B cell (primary cell): ENCODE results near the gene OR51D1. TPM values are rescaled to one million over a fixed set of nuclear protein-coding genes. Genes with fewer than 3 reads are reported as not detected.

Experiments
- ATAC-seq: fragments of 200-7000 bp; cut with Tn5 transposase; one replicate; pipeline ENCODE4 v1.10.0; 2021; ENCODE audit warnings: low read depth, mild to moderate bottlenecking, moderate number of reproducible peaks, moderate library complexity
- CTCF ChIA-PET: fragments of 350-600 bp; sonication (Branson Sonifier 250); formaldehyde crosslinking; loops from one replicate; lab custom pipeline; 2021; ENCODE audit warnings: antibody characterized with exemption, inconsistent platforms; lab: Charles Lee
- POLR2A ChIA-PET: fragments of 350-600 bp; sonication (Branson Sonifier 250); formaldehyde crosslinking; loops from one replicate; lab custom pipeline; 2021; ENCODE audit warnings: antibody characterized with exemption; lab: Charles Lee
- DNase-seq: peaks from one replicate; pipeline ENCODE4 v3.0.0; 2013
- H2AFZ ChIP-seq: 2 replicates; pipeline ENCODE4 v1.6.1; 2012; ENCODE audit warnings: mild to moderate bottlenecking, low read depth, low read length; ENCODE audit not compliant: insufficient read depth, poor library complexity, severe bottlenecking
- H3K27ac ChIP-seq, 2 donors: 1 replicate in 1 of 2; 2 replicates in 1 of 2; pipeline ENCODE4 v1.5.1; 2012 to 2013; ENCODE audit warnings: low read length in 2 of 2, mild to moderate bottlenecking in 2 of 2, moderate library complexity in 1 of 2
- H3K27me3 ChIP-seq, 4 experiments: fragments of 200-600 bp in 1 of 4; sonication (generic) in 1 of 4; replicated peaks in 1 of 4; 1 replicate in 2 of 4; 2 replicates in 2 of 4; pipeline versions ENCODE4 v1.6.1 to v1.7.0; 2013 to 2016; ENCODE audit warnings: low read length in 3 of 4, mild to moderate bottlenecking in 2 of 4, mixed read lengths in 1 of 4, moderate library complexity in 1 of 4; ENCODE audit not compliant: insufficient read depth in 4 of 4, control insufficient read depth in 3 of 4; ENCODE audit errors: control extremely low read depth in 1 of 4
- H3K36me3 ChIP-seq, 2 experiments: replicated peaks in 1 of 2; 1 replicate in 1 of 2; 2 replicates in 1 of 2; pipeline versions ENCODE4 v1.6.1 to v1.7.1; 2013; ENCODE audit warnings: low read length in 1 of 2; ENCODE audit not compliant: insufficient read depth in 2 of 2, control insufficient read depth in 1 of 2; ENCODE audit errors: control extremely low read depth in 1 of 2, extremely low read depth in 1 of 2
- H3K4me1 ChIP-seq, 2 donors: fragments of 200-600 bp in 1 of 2; sonication (generic) in 1 of 2; 1 replicate in 1 of 2; 2 replicates in 1 of 2; pipeline versions ENCODE4 v1.5.1 to v1.6.1; 2013 to 2017; ENCODE audit warnings: low read length in 2 of 2; ENCODE audit not compliant: control insufficient read depth in 2 of 2, insufficient read depth in 2 of 2
- H3K4me2 ChIP-seq: replicated peaks from 2 replicates; pipeline ENCODE3; 2012; ENCODE audit warnings: mild to moderate bottlenecking, low read depth, low read length; ENCODE audit not compliant: poor library complexity, severe bottlenecking
- H3K4me3 ChIP-seq, 5 experiments: fragments of 200-600 bp in 1 of 5; sonication (generic) in 1 of 5; 1 replicate in 3 of 5; 2 replicates in 2 of 5; pipeline versions ENCODE4 v1.5.1 to v1.7.0; 2011 to 2016; ENCODE audit warnings: low read length in 4 of 5, mild to moderate bottlenecking in 4 of 5, low read depth in 2 of 5, control low read depth in 1 of 5, moderate library complexity in 1 of 5; ENCODE audit not compliant: insufficient read depth in 1 of 5; ENCODE audit errors: control extremely low read depth in 1 of 5, extremely low read depth in 1 of 5
- H3K79me2 ChIP-seq: fragments of 200-600 bp; sonication (generic); one replicate; pipeline ENCODE4 v1.6.0; 2016; ENCODE audit warnings: low read length; ENCODE audit not compliant: control insufficient read depth, insufficient read depth
- H3K9ac ChIP-seq: fragments of 200-600 bp; sonication (generic); 2 replicates; pipeline ENCODE4 v1.6.1; 2017; ENCODE audit warnings: mild to moderate bottlenecking, low read length, moderate library complexity
- H3K9me3 ChIP-seq, 3 donors: one replicate each; pipeline versions ENCODE4 v1.6.1 to v1.7.1; 2013; ENCODE audit warnings: low read length in 2 of 3; ENCODE audit not compliant: control insufficient read depth in 2 of 3, insufficient read depth in 1 of 3; ENCODE audit errors: control extremely low read depth in 1 of 3
- H4K20me1 ChIP-seq: 2 replicates; pipeline ENCODE4 v1.6.0; 2012; ENCODE audit warnings: mild to moderate bottlenecking, low read length; ENCODE audit not compliant: insufficient read depth, control insufficient read depth, poor library complexity, severe bottlenecking
- H3K27ac Mint-ChIP-seq: one replicate; pipeline ENCODE4 v1.8.0; 2021; ENCODE audit warnings: mixed read lengths
- H3K27me3 Mint-ChIP-seq: one replicate; pipeline ENCODE4 v1.8.0; 2021; ENCODE audit warnings: mixed read lengths
- H3K4me1 Mint-ChIP-seq: one replicate; pipeline ENCODE4 v1.8.0; 2021; ENCODE audit warnings: mixed read lengths
- H3K4me3 Mint-ChIP-seq: one replicate; pipeline ENCODE4 v1.8.0; 2021; ENCODE audit warnings: mixed read lengths
- H3K9me3 Mint-ChIP-seq: one replicate; pipeline ENCODE4 v1.8.0; 2022; ENCODE audit warnings: mixed read lengths; ENCODE audit not compliant: insufficient read depth
- EZH2 ChIP-seq: IDR thresholded peaks from 2 replicates; pipeline ENCODE4 v1.6.1; 2012; ENCODE audit warnings: borderline replicate concordance, low read depth, mild to moderate bottlenecking, moderate library complexity, low read length; ENCODE audit not compliant: insufficient read depth, poor library complexity, severe bottlenecking
- WGBS: methylation state at CpG from one replicate; pipeline ENCODE4 v1.1.5; 2013; ENCODE audit warnings: missing lambda C conversion rate; ENCODE audit not compliant: insufficient coverage; 5-methylcytosine and 5-hydroxymethylcytosine counted together
- intact Hi-C: fragments of 100-400 bp; cut with micrococcal nuclease; formaldehyde crosslinking; loops from one replicate; pipeline ENCODE4 v1.10.0; 2022
- polyA plus RNA-seq: library from polyadenylated mRNA; depleted of rRNA; stranded (reverse); fragments of >200 nt; gene quantifications from 2 replicates; pipeline ENCODE4 v1.2.3, GENCODE V29; 2012
- total RNA-seq, 2 donors: library from RNA; stranded (reverse); fragments of 120-200 nt in 1 of 2; gene quantifications; 1 replicate in 1 of 2; 2 replicates in 1 of 2; pipeline versions ENCODE4 v1.2.3 to v1.2.4, GENCODE V29; 2013 to 2022
- TF ChIP-seq, protein P1 (sequence below): fragments of 200-600 bp; IDR thresholded peaks from one replicate; pipeline ENCODE4 v1.8.0; 2022; ENCODE audit warnings: antibody characterized with exemption, mild to moderate bottlenecking

Gene OR51D1
- total and polyA plus RNA-seq, 2 donors (not counting 1 experiment from before 2014, with no cell fraction given) = not detected

DNA sequence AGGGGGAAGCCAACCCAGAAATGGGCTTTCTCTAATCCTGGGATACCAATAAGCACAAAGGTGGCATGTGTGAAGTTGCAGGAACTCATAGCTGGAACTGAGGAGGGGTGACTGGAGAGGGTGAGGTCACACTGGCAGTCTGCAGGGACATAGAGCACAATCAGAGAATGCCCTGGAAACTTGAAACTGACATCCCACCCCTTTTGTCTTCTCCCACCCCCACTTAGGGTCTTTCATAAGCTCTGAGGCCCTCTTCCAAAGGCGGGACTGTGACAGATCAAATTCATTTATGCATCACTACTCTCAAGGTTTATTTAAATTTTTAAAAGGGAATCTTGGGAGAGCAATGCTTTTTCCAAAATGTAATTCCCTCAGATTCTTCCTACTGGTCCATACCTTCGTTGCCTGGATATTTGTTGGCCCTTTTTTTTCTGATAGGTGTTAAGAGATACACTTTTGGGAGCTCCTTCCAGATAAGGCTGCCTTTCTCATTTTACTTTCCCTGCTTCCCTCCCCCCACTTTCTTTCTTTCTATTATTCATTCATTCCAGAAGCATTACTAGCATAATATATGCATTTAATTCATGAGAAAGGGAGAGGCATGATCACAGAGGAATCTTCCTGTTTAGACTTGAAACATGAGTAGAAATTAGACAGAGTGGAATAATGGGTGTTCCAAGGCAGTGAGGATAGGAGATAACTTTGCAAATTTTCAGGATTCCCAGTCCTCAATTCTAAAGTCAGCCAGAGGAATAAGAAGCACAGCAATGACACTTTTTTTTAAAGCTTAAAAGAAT, 45.5 kb downstream of the OR51D1 start:
- Histone ChIP-seq H3K4me2 (no peak overlapping the region), H3K27ac (no peak overlapping the region), H3K4me3 (no peak overlapping the region), H3K9me3 (peaks cover 0 to 3% (median 0%) of the 10 kb centered on the region in 3 donors), H3K79me2 (no peaks in the 10 kb centered on the region), H3K27me3 (peaks cover 0 to 3% (median 1%) of the 10 kb centered on the region in 4 experiments), H3K9ac (no peak overlapping the region), H3K4me1 (no peaks in the 10 kb centered on the region), H4K20me1 (no peaks in the 10 kb centered on the region), H2AFZ (no peak overlapping the region), H3K36me3 (no peaks in the 10 kb centered on the region)
- H3K9me3 Mint-ChIP-seq = no peaks in the 10 kb centered on the region
- DNase-seq = no peak
- H3K27ac Mint-ChIP-seq = no peak overlapping the region
- ATAC-seq = no peak
- H3K27me3 Mint-ChIP-seq = peaks cover 8% of the 10 kb centered on the region
- POLR2A ChIA-PET = no interaction called here
- no CpG with 5 or more reads among the region's 2 CpGs for WGBS
- CTCF ChIA-PET = interaction anchor here (0.8 kb wide), 1 partner anchor 45 kb away, joined by 3 read pairs; the partner anchor contains the start of gene OR51D1
- TF ChIP-seq, protein P1, sequence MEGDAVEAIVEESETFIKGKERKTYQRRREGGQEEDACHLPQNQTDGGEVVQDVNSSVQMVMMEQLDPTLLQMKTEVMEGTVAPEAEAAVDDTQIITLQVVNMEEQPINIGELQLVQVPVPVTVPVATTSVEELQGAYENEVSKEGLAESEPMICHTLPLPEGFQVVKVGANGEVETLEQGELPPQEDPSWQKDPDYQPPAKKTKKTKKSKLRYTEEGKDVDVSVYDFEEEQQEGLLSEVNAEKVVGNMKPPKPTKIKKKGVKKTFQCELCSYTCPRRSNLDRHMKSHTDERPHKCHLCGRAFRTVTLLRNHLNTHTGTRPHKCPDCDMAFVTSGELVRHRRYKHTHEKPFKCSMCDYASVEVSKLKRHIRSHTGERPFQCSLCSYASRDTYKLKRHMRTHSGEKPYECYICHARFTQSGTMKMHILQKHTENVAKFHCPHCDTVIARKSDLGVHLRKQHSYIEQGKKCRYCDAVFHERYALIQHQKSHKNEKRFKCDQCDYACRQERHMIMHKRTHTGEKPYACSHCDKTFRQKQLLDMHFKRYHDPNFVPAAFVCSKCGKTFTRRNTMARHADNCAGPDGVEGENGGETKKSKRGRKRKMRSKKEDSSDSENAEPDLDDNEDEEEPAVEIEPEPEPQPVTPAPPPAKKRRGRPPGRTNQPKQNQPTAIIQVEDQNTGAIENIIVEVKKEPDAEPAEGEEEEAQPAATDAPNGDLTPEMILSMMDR = no peak
- TF ChIP-seq EZH2 = no peak
- H3K4me3 Mint-ChIP-seq = no peak overlapping the region
- no peaks in the 10 kb centered on the region for H3K4me1 Mint-ChIP-seq
- intact Hi-C loops = no loop called here

DNA sequence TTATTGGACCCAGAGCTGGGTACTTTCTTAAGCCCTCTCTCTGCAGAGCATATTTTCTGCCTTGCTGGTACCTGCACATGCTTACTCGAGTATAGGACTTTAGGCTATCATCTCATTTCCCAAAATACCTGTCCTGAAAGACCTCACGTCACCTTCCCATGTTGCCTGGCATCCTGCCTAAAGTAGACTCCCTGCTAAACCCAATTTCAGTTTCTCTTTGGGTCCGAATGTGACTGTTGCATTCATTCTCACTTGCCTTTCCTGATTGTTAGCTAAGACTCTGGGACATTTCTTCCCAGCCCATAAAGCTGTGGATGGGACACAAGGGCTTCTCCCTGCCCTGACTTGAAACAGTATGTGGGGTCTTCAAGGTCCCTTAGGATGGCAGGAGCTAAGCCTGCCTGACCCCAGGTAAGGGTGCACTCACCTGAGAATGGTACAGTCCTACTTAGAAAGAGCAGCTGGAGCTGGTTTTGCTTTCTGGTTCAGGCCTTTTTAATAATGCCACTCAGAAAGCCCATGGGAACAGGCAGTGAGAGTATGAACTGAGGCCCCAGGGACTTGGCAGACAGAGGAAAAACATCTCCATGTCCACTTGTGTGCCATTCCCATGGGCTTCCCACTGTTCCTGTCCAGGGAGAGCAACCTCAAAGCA, 47.5 kb downstream of the OR51D1 start:
- POLR2A ChIA-PET = no interaction called here
- H3K4me2 ChIP-seq = no peak overlapping the region

More for the DNA sequence above, 47.5 kb downstream of the OR51D1 start:
- ATAC-seq = no peak
- Mint-ChIP-seq H3K4me1 (no peaks in the 10 kb centered on the region), H3K27me3 (peaks cover 8% of the 10 kb centered on the region), H3K27ac (no peak overlapping the region), H3K4me3 (no peak overlapping the region), H3K9me3 (no peaks in the 10 kb centered on the region)
- Histone ChIP-seq H3K36me3 (no peaks in the 10 kb centered on the region), H3K4me1 (no peaks in the 10 kb centered on the region), H3K4me3 (no peak overlapping the region), H2AFZ (no peak overlapping the region), H3K27ac (no peak overlapping the region), H3K27me3 (peaks cover 0 to 3% (median 1%) of the 10 kb centered on the region in 4 experiments), H3K79me2 (no peaks in the 10 kb centered on the region), H3K9ac (no peak overlapping the region), H4K20me1 (no peaks in the 10 kb centered on the region), H3K9me3 (peaks cover 0 to 3% (median 0%) of the 10 kb centered on the region in 3 donors)
- 83% methylated on average over 2 of the region's 3 CpGs for WGBS
- TF ChIP-seq EZH2 = no peak
- TF ChIP-seq, protein P1 = no peak
- CTCF ChIA-PET = no interaction called here
- intact Hi-C loops = no loop called here
- no peak for DNase-seq
